Jurkat, Clone E6-1 (cell line): Measurements from ENCODE around the gene TROAP. TPM values are rescaled to one million over a fixed set of nuclear protein-coding genes. Genes with fewer than 3 reads are reported as not detected.
"Not testable (repeated sequence)": the region's sequence is repeated elsewhere in the genome, so short reads cannot be mapped to it uniquely, and the experiment has no call there.

Experiments used
- DNase-seq: peaks from one replicate; pipeline ENCODE4 v3.0.0-alpha.2; 2011; ENCODE audit warnings: low read depth, low spot score
- H3K4me3 ChIP-seq: 2 replicates; pipeline ENCODE4 v1.5.1; 2011; ENCODE audit warnings: mild to moderate bottlenecking, low read length, control low read depth, moderate library complexity
- polyA plus RNA-seq: library from polyadenylated mRNA; unstranded; fragments of >200 nt; gene quantifications from one replicate; pipeline ENCODE4 v1.2.1, GENCODE V29; 2012; ENCODE audit warnings: missing spikeins; ENCODE audit not compliant: insufficient read length, insufficient read depth

TROAP gene, protein sequence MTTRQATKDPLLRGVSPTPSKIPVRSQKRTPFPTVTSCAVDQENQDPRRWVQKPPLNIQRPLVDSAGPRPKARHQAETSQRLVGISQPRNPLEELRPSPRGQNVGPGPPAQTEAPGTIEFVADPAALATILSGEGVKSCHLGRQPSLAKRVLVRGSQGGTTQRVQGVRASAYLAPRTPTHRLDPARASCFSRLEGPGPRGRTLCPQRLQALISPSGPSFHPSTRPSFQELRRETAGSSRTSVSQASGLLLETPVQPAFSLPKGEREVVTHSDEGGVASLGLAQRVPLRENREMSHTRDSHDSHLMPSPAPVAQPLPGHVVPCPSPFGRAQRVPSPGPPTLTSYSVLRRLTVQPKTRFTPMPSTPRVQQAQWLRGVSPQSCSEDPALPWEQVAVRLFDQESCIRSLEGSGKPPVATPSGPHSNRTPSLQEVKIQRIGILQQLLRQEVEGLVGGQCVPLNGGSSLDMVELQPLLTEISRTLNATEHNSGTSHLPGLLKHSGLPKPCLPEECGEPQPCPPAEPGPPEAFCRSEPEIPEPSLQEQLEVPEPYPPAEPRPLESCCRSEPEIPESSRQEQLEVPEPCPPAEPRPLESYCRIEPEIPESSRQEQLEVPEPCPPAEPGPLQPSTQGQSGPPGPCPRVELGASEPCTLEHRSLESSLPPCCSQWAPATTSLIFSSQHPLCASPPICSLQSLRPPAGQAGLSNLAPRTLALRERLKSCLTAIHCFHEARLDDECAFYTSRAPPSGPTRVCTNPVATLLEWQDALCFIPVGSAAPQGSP
- 88.3 TPM for polyA plus RNA-seq

DNA sequence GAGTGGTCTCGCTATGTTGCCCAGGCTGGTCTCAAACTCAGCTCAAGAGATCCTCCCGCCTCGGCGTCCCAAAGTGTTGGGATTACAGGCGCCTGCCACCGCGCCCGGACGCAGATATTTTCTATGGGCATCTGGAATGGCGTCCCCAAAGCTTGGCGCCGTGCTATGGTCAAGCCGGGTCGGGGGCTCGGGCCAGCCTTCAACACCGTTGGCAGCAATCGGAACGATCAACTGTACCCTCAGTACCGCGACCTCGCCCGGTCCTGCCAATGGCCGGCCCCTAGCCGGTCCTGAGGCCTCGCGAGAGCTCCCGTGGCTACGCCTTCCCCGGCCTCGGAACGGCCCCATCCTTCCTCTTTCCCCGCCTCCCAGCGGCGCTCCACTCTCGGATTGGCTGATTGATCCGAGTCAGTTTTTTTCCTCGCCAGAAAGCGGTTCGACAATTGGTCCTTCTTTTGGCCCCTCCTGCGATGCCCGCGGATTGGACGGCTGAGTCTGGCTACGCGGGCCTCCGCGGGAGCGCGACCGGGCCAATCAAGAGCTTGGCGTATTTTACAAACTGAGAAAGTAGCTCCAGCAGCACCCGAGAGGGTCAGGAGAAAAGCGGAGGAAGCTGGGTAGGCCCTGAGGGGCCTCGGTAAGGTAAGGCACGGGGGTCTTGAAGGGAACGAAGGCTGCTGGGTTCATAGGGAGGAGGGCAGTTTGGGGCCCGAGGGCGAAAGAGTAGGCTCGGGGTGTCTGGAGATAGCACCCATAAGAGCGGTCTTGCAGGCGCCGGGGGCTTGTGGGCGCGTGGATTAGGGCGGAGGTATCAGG lies at the start of gene TROAP:
TROAP (plus strand) TSS at position 548 of the 816 bp plus-strand sequence. CDS start 354 bp downstream, outside the sequence.
- peak; percentile 98 for DNase-seq
- peak within 1 kb of the TSS; percentile 87 for H3K4me3 ChIP-seq

DNA sequence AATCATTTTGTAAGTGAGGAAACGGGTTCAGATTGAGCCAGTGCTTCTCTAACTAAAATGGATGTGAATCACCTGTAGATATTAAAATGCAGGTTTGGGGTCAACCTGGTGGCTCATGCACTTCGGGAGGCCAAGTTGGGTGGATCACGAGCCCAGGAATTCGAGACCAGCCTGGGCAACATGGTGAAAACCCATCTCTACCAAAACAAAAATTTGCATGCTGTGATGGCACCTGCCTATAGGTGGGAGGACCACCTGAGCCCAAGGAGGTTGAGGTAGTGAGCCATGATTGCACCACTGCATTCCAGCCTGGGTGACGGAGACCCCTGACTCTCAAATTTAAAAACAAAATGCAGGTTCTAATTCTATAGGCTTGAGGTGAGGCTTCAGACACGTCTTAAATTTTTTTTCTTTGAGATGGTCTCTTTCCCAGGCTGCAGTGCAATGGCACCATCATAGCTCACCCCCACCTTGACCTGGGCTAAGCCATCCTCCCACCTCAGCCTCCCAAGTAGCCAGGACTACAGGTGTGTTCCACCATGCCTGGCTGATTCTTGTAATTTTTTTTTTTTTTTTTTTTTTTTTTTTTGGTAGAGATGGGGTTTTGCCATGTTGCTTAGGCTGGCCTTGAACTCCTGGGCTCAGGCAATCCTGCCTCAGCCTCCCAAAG lies 49.2 kb upstream of the TROAP start:
- no peak overlapping the region for H3K4me3 ChIP-seq
- no peak for DNase-seq

DNA sequence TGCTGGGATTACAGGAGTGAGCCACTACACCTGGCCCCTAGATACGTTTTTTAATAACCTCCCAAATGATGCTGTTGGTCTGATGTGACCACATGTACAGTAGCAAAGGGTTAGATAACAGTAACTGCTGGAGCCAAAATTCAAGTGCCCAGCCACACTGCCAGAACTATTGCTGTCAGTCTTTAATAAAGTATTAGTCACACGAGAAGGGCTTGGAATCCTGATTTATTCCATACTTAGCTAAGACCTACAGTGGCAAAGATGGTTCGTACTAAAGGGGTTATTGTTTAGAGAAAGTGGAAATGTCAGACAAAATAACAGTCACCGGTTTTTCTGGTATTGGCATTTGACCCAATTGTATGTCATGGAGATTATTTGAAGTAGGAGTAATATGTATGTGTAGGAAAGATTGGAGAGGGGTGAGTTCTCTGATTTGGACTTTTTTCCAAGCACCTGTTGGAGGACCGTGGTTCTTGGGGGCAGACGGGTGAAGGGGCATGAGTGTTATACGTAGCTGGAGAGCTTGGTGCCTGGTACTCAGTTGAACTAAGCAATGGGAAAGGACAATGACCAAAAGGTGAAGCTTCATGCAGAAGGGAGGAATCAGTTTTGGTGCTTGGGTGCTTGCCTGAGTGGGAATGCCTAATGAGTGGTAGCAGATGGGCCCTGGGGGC lies 48.5 kb upstream of the TROAP start:
- no peak for DNase-seq
- H3K4me3 ChIP-seq, result no peak overlapping the region

DNA sequence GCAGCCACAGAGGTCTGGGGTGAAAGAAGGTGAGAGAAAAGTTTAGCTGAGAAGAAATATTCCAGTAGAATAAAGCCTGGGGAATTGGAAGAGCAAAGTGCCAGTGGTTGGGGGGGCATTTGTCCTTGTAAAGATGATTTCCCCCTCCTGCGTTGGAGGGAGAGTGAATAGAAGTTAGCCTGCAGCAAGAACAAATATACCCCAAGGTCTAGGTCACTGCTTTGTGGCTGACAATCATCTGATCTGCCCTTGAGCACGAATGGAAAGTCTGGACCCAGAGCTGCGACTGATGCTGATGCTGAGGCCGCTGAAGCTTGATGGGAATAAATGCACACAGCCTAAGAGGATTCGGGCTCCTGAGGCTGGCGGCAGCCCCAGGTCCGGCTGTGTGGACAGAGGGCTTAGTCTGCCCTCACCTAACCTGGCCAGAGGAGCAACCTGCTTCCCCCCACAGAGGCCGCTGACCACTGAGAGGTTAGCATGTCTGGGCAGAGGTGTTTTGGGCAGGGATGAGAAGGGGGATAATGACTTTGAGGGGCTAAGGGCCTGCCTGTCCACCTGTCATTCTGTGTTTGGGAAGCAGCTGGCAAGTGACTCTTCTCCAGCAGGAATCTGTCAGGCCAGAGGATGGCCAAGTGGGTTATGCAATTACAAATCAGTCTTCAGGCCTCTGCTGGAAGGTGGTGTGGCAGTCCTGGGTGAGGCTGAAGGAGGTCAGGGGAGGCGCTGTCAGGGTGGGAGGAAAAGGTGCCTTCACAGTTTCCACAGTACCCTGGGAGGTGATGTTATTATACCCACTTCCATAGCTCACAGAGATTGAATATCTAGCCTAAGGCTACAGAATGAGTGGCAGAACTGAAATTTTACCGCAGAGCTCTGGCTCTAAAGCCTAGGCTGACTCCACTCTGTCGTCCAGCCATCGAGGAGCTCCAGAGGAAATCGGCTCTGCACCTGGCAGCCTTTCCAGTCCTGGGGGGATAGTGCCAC lies 46.5 kb upstream of the TROAP start:
- H3K4me3 ChIP-seq, result no peak overlapping the region
- no peak for DNase-seq

DNA sequence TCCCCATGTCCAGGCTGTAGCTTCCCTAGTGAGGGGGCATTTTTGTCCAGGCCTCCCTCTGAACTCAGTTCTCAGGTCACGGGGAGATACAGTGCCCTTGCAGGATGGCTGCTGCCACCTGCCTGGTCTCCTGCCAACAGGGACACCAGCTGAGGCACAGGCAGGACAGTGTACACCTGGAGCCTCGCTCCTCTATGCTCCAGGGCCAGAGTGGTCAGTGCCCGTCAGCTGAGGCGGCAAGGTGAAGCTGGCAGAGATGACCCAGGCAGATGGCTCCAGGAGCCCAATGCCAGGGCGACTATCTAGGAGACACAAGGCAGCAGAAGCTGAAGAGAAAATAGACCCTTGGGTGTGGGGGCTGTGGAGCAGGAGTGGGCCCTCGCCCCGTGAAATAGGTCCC lies 45.6 kb upstream of the TROAP start:
- no peak for DNase-seq

DNA sequence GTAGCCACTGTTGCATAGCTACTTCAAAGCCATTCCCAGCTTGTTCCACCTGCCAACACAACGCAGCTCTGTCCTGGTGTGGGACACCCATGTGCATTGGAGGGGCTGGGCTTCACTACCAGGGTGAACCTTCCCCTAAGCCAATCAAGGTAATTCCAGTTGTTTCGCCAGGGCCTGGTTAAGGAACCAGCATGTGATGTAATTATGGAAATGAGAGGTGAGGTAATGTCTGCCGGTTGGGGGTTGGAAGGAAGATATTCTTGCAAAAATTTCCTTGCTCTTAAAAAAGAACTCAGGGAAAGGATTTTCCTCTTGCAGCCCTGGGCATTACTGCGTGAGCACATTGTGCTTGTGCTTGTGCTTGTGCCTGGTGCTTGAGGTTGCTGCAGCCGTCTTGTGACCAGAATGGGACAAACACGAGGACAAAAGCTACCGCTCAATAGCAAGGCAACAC lies 43.3 kb upstream of the TROAP start:
- no peak overlapping the region for H3K4me3 ChIP-seq
- no peak for DNase-seq

More for the DNA sequence above, 45.6 kb upstream of the TROAP start:
- H3K4me3 ChIP-seq, result no peak overlapping the region

DNA sequence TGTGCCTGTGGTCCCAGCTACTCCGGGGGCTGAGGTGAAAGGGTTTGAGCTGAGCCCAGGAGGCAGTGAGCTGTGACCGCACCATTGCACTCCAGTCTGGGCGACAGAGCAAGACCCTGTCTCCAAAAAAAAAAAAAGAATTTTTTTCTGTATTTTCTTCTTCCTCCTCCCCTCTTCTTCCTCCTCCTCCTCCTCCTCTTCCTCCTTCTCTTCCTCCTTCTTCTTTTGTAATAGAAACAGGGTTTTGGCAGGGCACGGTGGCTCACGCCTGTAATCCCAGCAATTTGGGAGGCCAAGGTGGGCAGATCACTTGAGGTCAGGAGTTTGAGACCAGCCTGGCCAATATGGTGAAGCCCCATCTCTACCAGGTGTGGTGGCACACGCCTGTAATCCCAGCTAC lies 42.5 kb upstream of the TROAP start:
- DNase-seq, result not testable (repeated sequence)

DNA sequence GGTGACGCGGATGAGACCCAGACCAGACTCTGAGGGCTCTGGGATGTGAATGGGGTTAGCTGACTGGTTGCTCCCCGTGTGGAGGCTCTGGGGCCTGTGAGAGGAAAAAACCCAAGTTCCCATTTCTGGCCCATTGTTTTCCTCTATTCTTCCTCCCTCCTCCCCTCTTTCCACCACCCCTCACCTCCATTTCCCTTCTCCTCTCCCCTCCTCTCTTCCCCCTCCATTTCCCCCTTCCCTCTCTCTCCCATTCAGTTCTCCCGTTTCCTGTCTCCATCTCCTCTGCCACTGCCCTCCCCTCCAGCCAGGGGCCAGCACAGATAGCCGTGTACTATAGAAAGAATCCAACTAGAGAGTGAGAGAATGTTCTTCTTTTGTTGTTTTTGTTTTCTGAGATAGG lies 40.8 kb upstream of the TROAP start:
- no peak for DNase-seq
- no peak overlapping the region for H3K4me3 ChIP-seq

More for the DNA sequence above, 42.5 kb upstream of the TROAP start:
- H3K4me3 ChIP-seq, result not testable (repeated sequence)

DNA sequence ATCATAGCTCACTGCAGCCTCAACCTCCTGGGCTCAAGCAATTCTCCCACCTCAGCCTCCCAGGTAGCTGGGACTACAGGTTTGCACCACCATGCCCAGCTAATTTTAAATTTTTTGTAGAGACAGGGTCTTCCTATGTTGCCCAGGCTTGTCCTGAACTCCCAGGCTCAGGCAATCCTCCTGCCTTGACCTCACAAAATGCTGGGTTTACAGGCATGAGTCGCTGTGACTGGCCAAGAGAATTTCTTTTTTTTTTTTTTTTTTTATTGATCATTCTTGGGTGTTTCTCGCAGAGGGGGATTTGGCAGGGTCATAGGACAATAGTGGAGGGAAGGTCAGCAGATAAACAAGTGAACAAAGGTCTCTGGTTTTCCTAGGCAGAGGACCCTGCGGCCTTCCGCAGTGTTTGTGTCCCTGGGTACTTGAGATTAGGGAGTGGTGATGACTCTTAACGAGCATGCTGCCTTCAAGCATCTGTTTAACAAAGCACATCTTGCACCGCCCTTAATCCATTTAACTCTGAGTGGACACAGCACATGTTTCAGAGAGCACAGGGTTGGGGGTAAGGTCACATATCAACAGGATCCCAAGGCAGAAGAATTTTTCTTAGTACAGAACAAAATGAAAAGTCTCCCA lies 40.2 kb upstream of the TROAP start:
- DNase-seq, H3K4me3 ChIP-seq: not testable (repeated sequence)

DNA sequence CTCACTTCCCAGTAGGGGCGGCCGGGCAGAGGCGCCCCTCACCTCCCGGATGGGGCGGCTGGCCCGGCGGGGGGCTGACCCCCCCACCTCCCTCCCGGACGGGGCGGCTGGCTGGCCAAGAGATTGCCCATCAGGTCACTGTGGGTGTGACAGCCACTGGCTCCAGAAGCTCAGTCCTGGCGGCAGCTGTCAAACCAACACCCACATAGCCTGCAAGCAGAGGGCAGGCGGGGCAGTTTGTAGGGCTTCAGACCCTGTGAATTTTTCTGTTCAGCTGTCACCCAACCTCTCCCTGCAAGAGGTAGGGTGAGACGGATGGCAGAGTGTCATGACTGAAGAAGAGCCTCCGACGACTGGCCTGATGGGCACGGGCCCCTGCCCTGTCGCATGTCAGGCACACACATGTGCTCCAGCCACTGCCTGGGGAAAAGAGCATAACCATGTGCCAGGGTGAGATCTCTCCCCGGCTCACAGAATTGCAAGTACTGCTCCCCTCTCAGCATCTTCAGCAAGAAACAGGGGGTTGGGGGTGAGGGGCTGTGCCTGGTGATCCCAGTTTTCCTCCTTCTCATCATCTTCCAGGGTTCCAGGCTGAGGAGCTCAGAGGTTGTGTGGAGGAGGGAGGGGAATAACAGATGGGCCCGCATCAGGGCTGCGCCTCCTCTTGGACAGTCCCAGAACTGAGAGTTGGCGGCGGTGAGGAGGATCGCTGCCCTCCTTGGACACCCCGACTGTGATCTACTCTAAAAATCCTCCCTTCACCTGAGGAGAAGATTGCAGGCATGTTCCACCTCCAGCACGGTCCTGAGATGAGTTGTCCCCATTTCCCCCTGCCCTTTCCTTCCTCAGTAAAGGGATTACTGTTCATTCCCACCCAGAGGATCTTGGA lies 39.3 kb upstream of the TROAP start:
- no peak overlapping the region for H3K4me3 ChIP-seq
- no peak for DNase-seq

DNA sequence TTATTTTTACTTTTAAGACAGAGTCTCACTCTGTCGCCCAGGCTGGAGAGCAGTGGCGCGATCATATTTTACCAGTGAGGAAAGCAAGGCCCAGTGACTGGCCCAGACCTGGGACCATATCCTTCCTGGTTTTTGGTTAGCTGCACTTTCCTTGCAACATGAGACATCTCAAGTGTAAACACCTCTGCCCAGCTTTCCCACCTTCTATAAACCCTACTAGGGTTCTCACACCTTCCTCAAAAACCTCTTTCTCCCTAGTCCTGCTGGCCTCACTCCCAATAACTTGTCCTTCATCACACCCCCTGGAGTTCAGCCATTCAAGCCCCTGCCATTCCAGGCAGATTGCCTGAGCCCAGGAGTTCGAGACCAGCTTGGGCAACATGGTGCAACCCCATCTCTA lies 38.4 kb upstream of the TROAP start:
- no peak for DNase-seq
- no peak overlapping the region for H3K4me3 ChIP-seq

DNA sequence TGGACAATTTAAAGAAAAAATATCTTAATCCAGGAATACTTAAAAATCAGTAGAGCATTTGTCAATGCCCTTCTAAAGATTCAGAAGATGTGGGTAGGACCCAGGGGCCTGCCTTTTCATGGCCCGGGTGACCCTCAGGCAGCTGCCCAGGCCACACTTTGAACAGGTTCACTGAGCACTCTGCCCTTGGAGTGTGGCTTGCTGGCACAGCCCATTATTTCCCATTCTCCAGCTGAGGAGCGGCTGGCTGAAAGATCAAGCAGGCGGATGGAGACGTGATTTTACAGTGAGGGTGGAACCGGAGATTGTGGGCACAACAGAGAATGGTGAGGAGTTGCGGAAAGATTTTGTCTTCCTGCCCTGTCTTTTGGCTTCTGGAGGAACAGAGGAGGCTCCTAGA lies 35.2 kb upstream of the TROAP start:
- H3K4me3 ChIP-seq, result no peak overlapping the region
- no peak for DNase-seq

DNA sequence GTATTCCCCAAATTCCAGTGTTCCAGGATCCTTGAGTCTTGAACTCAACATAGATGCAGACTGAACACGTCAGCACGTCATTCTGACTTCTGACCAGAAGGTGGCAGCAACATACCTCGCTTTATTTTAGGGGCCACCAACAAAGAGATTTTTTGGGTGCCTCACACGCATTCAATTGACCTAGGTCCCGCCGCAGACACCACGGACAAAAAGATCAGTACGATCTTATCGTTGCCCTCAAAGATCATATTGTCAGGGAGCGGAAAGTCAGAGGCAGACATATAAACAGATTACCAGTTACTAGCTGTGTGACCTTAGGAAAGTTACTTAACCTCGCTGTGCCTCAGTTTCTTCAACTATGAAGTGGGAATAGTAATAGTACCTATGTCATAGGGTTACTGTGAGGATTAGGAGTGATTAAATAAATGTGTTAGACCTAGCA lies 34.6 kb upstream of the TROAP start:
- H3K4me3 ChIP-seq, result no peak overlapping the region
- peak; percentile 49 for DNase-seq

DNA sequence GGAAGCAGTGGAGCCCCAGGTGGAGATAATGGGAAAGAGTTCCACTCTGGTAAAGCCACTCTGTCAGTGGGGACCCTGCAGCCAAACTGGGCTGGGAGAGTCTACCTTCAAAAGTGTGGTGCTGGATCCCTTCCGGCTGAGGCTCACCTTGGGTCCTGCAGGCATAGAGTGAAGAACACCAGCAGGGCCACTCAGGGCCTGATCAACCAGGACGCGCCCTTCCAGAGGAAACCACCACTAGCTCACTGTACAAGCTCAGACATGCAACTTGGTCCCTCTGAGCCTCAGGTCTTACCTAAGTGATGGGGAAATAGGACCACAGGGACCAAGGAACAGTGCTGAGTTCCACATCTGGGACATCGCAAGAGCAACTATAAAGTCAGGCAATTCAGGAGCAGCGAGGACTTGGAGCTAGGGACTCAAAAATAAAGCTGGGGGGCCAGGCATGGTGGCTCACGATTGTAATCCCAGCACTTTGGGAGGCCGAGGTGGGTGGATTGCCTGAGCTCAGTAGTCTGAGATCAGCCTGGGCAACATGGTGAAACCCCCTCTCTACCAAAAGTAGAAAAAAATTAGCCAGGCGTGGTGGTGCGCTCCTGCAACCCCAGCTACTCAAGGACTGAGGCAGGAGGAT lies 34.0 kb upstream of the TROAP start:
- H3K4me3 ChIP-seq, result no peak overlapping the region
- no peak for DNase-seq

DNA sequence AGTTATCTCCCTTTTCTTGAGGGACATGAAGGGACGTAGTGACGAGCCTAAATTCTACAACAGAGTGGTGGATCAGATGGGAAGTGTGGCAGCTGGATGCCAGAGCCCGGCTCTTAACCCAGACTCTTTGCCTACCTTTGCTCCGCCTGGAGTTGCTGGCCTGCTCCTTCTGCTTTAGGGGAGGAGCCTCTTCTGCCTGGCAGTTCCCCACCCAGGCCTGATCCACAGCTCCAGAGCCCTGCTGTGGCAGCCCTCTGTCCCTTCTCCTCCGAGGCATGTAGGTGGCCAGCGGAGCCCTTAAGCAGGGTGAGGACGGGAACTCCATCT lies 30.4 kb upstream of the TROAP start:
- no peak overlapping the region for H3K4me3 ChIP-seq
- DNase-seq, result no peak
